ENCODE results near the gene CD55.

DNA sequence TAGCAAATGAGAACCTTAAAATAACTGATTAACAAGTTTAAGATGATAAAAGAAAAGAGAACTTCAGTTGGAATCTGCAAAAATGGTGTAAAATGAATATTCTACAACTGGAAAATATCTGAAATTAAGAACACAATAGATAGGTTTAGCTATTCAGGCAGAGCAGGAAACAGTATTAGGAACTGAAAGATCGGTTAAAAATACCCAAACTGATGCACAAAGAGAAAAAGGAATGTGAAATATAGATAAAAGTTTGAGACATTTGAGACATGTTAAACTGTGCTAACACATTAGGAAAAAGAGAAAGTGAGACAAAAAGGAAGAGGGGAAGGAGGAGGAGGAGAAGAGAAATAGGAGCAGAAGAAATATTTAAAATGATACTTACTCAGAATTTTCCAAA is 12.1 kb downstream of the CD55 start:
- TF ChIP-seq SP1 (IDR thresholded peaks at IDR 0.05) (no peak), FOXA1 (IDR thresholded peaks at IDR 0.05) (no peak), ARNT (IDR thresholded peaks at IDR 0.05) (no peak), ELF4 (IDR thresholded peaks at IDR 0.05) (no peak), FOXK2 (IDR thresholded peaks at IDR 0.05) (no peak), ZNF384 (IDR thresholded peaks at IDR 0.05) (no peak), NFRKB (IDR thresholded peaks at IDR 0.05) (no peak), HDGF (IDR thresholded peaks at IDR 0.05; ENCODE audit: borderline replicate concordance) (no peak), BHLHE40 (IDR thresholded peaks at IDR 0.05; ENCODE audit: borderline replicate concordance) (no peak), TARDBP (IDR thresholded peaks at IDR 0.05) (no peak), FOXM1 (IDR thresholded peaks at IDR 0.05; ENCODE audit: borderline replicate concordance) (no peak), L3MBTL2 (conservative IDR thresholded peaks at IDR 0.05) (no peak), SUZ12 (IDR thresholded peaks at IDR 0.05) (no peak), CTBP1 (IDR thresholded peaks at IDR 0.05; ENCODE audit: borderline replicate concordance) (no peak)
